HEK293T (cell line): ENCODE measurements around the gene MGAT5B.

ENCODE experiments used
- BHLHE40 ChIP-seq: fragments of 450-650 bp; IDR thresholded peaks from 2 replicates; pipeline ENCODE4 v1.6.1; 2016; ENCODE audit warnings: mild to moderate bottlenecking, moderate library complexity, borderline replicate concordance
- ELF4 ChIP-seq: fragments of 450-650 bp; IDR thresholded peaks from 2 replicates; pipeline ENCODE4 v1.6.1; 2017; ENCODE audit warnings: antibody characterized with exemption
- FOXA1 ChIP-seq: fragments of 450-650 bp; IDR thresholded peaks from 2 replicates; pipeline ENCODE4 v1.6.1; 2016; ENCODE audit warnings: mild to moderate bottlenecking
- FOXK2 ChIP-seq: fragments of 450-650 bp; IDR thresholded peaks from 2 replicates; pipeline ENCODE4 v1.6.1; 2016; ENCODE audit warnings: mild to moderate bottlenecking
- FOXM1 ChIP-seq: fragments of 450-650 bp; IDR thresholded peaks from 2 replicates; pipeline ENCODE4 v1.6.1; 2017; ENCODE audit warnings: mild to moderate bottlenecking, borderline replicate concordance
- LEF1 ChIP-seq: fragments of 450-650 bp; IDR thresholded peaks from 2 replicates; pipeline ENCODE4 v1.6.1; 2017; ENCODE audit warnings: mild to moderate bottlenecking, borderline replicate concordance
- NFRKB ChIP-seq: fragments of 450-650 bp; IDR thresholded peaks from 2 replicates; pipeline ENCODE4 v1.6.1; 2016; ENCODE audit warnings: mild to moderate bottlenecking, moderate library complexity
- SP1 ChIP-seq: fragments of 450-650 bp; IDR thresholded peaks from 2 replicates; pipeline ENCODE4 v1.6.1; 2017
- SUZ12 ChIP-seq: fragments of 450-650 bp; IDR thresholded peaks from 2 replicates; pipeline ENCODE4 v1.6.1; 2016; ENCODE audit warnings: mild to moderate bottlenecking
- TARDBP ChIP-seq: fragments of 450-650 bp; IDR thresholded peaks from 2 replicates; pipeline ENCODE4 v1.6.1; 2016
- ZNF384 ChIP-seq: fragments of 450-650 bp; IDR thresholded peaks from 2 replicates; pipeline ENCODE4 v1.6.1; 2016
- TF ChIP-seq, protein P1 (sequence below): fragments of 450-650 bp; IDR thresholded peaks from 2 replicates; pipeline ENCODE4 v1.6.1; 2016

DNA sequence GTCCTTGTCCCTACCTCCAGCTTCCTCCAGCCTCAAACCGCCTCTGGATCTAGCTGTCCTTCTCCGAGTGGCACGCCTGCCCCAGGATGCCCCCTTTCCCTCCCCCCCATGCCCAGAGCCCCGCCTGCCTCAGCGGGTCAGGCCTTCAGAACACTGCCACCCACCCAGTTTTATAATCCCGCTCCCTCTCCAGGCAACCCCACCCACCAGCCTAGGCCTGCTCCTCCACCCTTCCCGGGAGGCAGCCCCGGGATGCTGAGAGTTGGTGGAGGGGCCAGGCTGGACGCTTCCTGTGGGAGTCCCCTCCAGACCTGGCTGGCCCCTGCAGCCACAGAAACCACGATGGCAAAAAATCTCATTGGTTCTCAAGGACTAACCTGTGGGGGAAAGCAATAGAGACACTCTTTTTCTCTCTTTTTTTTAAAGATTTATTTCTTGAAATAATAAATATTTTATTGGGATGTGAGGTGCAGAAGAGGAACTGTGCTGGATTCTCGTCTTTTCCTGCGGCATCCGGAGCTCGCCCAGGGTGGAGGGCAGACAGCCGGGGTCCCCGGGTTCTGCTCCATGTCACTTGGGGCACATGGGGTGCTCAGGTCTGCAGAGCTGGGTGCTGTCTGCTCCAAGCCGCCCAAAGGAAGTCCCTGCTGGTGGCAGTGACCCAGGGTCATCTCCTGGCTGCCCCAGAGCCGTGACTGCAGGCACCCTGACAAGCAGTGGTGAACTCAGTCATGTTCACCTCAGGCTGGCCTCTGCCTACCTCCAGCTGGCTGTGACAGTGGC is 81.9 kb downstream of the MGAT5B start:
- TF ChIP-seq, protein P1, sequence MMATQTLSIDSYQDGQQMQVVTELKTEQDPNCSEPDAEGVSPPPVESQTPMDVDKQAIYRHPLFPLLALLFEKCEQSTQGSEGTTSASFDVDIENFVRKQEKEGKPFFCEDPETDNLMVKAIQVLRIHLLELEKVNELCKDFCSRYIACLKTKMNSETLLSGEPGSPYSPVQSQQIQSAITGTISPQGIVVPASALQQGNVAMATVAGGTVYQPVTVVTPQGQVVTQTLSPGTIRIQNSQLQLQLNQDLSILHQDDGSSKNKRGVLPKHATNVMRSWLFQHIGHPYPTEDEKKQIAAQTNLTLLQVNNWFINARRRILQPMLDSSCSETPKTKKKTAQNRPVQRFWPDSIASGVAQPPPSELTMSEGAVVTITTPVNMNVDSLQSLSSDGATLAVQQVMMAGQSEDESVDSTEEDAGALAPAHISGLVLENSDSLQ = no peak
- TF ChIP-seq SUZ12 (no peak), SP1 (no peak), FOXK2 (no peak), BHLHE40 (no peak), TARDBP (no peak), NFRKB (no peak), ELF4 (no peak), LEF1 (no peak), FOXM1 (no peak), FOXA1 (no peak), ZNF384 (no peak)
